ENCODE measurements around the gene DPH7. TPM values are rescaled to one million over a fixed set of nuclear protein-coding genes. Genes with fewer than 3 reads are reported as not detected.

The DPH7 gene
- total RNA-seq, 1 donor from 2014 or later: 57.2 TPM

GRCh38 chr9:137530331-137530730 is 48.4 kb downstream of the DPH7 start:
- Histone ChIP-seq H3K36me3 (no peaks in the 10 kb centered on the region), H3K27ac (no peak overlapping the region), H3K4me3 (no peak overlapping the region), H3K27me3 (no peaks in the 10 kb centered on the region), H3K4me1 (peaks cover 0 to 2% of the 10 kb centered on the region in 2 donors), H3K9me3 (no peaks in the 10 kb centered on the region)
- intact Hi-C loops (cut with DNase I): no loop called here
- DNase-seq (ENCODE audit: low spot score in 2 of 2): no peak
- TF ChIP-seq CTCF (IDR thresholded peaks at IDR 0.05): no peak

GRCh38 chr9:137524981-137525317 is 53.8 kb downstream of the DPH7 start:
- intact Hi-C loops (cut with DNase I): loop anchor here (10.0 kb wide), 2 partner anchors 100 to 230 kb away; partner anchors contain the start of genes EXD3 and NOXA1
- H3K9me3 ChIP-seq: no peaks in the 10 kb centered on the region
- no peak overlapping the region for H3K4me3 ChIP-seq
- no peak for TF ChIP-seq CTCF (IDR thresholded peaks at IDR 0.05)
- H3K4me1 ChIP-seq: no peaks in the 10 kb centered on the region
- H3K27ac ChIP-seq: no peak overlapping the region
- peaks cover under 1 to 2% of the 10 kb centered on the region in 2 donors for H3K36me3 ChIP-seq
- no peak for DNase-seq (ENCODE audit: low spot score in 2 of 2)
- H3K27me3 ChIP-seq: no peaks in the 10 kb centered on the region

- intact Hi-C loops (cut with DNase I): loop anchor here (10.0 kb wide), 2 partner anchors 100 to 230 kb away; partner anchors contain the start of genes EXD3 and NOXA1
- no peak for DNase-seq (ENCODE audit: low spot score in 2 of 2)
- TF ChIP-seq CTCF (IDR thresholded peaks at IDR 0.05): no peak
Observed at GRCh38 chr9:137524161-137524980, 54.4 kb downstream of the DPH7 start.

GRCh38 chr9:137522746-137523455 is 55.8 kb downstream of the DPH7 start:
- Histone ChIP-seq H3K27me3 (no peaks in the 10 kb centered on the region), H3K27ac (no peak overlapping the region), H3K36me3 (peaks cover 2 to 8% of the 10 kb centered on the region in 2 donors), H3K4me3 (no peak overlapping the region), H3K9me3 (no peaks in the 10 kb centered on the region), H3K4me1 (no peaks in the 10 kb centered on the region)
- no peak for DNase-seq (ENCODE audit: low spot score in 2 of 2)
- intact Hi-C loops (cut with DNase I): loop anchor here (10.0 kb wide), 2 partner anchors 98 to 228 kb away; partner anchors contain the start of genes EXD3 and NOXA1
- no peak for TF ChIP-seq CTCF (IDR thresholded peaks at IDR 0.05)

More at GRCh38 chr9:137524161-137524980, 54.4 kb downstream of the DPH7 start:
- Histone ChIP-seq H3K4me3 (no peak overlapping the region), H3K4me1 (no peaks in the 10 kb centered on the region), H3K27ac (no peak overlapping the region), H3K36me3 (peaks cover 2 to 6% of the 10 kb centered on the region in 2 donors), H3K9me3 (no peaks in the 10 kb centered on the region), H3K27me3 (no peaks in the 10 kb centered on the region)

- no peak overlapping the region for H3K4me3 ChIP-seq
- intact Hi-C loops (cut with DNase I): loop anchor here (10.0 kb wide), 2 partner anchors 97 to 227 kb away; partner anchors contain the start of genes EXD3 and NOXA1
- no peak for DNase-seq (ENCODE audit: low spot score in 2 of 2)
- no peaks in the 10 kb centered on the region for H3K9me3 ChIP-seq
- H3K4me1 ChIP-seq: no peaks in the 10 kb centered on the region
- no peaks in the 10 kb centered on the region for H3K27me3 ChIP-seq
- H3K36me3 ChIP-seq: peaks cover 2 to 8% of the 10 kb centered on the region in 2 donors
- no peak overlapping the region for H3K27ac ChIP-seq
- TF ChIP-seq CTCF (IDR thresholded peaks at IDR 0.05): no peak
Observed at GRCh38 chr9:137521405-137521985, 57.2 kb downstream of the DPH7 start.
